Measurements from ENCODE around the gene ENTREP3.
A peak's percentile ranks its signal among the peaks of the same experiment; 100 is the strongest.
"Not testable (repeated sequence)": the region's sequence is repeated elsewhere in the genome, so short reads cannot be mapped to it uniquely, and the experiment has no call there.

ENTREP3 gene

DNA sequence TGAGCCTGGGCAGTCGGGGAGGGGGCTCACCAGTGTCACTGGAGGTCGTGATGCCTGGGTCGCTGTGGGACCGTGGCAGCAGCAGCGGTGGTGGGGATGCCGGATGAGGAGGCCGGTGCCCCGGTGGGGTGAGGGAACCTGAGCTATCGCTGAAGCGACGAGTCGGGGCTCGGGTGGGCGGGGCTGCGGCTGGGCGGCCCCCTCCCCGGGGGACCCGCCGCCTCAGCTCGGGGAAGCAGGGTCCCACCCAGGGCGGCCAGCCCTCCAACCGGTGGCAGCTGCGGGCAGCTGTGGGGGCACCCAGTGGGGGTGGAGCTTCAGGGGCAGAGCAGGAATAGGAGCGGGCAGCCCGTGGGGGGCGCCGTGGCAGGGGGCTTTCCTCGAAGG, 5.0 kb downstream of the ENTREP3 start:
- no peak for DNase-seq

DNA sequence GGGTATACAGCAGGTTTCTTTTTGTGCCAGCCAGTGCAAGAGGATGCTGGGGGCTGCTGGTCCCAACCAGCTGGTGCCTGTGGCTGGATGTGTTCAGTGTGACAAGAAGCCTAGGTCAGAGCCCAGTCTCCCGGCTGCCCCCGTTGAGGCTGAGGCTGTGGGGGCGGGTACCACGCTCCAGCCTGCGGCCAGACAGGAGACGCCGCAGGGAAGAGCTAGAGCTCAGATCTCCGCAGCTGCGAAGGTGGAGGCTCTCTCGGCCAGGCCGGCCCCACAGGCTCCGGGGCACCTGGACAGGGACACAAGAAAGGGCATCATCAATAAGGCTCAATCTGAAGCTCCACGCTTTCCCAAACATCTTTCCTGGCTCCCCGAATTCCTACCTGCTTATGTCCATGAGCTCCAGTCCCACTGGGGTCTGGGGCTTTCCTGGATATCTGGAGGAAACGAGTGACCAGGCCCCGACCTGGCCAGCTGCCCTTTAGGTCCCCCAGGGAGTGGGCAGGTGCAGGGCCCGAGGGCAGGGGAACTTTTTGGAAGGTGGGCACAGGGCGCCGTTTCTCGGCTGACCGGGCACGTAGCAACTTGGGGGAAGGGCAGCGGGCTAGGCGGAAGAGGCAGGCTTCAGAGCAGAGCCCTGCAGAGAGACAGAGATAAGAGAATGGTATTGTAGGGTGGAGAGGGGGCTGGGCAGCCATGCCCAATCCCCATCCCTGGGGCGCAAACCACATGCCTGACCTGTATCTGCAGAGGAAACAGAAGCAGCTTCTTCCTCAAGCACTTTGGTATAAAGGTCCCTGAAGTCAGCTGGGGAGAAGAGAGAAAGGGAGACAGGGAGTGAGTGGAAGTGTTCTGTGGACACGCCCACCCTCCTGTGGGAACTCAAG, 7.4 kb downstream of the ENTREP3 start:
- DNase-seq = no peak

DNA sequence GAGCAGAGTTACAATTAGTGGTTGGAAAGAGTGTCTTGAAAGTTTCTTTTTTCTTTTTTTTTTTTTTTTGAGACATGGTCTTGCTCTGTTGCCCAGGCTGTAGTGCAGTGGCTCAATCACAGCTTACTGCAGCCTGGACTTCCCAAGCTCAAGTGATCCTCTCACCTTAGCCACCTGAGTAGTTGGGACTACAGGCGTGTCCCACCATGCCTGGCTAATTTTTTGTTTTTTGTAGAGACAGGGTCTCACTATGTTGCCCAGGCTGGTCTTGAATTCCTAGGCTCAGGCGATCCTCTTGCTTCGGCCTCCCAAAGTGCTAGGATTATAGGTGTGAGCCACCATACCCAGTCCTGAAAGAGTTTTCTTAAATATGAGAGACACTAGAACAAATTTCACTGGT, 8.5 kb downstream of the ENTREP3 start:
- not testable (repeated sequence) for DNase-seq

DNA sequence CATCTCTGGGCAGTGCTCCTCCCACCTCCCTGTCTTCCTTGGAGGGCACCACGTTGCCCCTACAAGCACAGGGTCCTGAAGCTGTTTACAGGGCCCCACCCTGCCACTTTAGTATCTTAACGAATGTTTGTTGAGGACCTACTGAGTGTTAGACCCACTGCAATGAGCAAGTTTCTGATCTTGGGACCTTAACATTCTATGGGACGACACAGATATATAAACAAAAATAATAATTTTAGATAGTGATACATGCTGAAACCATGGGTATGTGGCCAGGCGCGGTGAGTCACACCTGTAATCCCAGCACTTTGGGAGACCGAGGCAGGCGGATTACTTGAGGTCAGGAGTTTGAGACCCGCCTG, 10.1 kb downstream of the ENTREP3 start:
- no peak for DNase-seq

DNA sequence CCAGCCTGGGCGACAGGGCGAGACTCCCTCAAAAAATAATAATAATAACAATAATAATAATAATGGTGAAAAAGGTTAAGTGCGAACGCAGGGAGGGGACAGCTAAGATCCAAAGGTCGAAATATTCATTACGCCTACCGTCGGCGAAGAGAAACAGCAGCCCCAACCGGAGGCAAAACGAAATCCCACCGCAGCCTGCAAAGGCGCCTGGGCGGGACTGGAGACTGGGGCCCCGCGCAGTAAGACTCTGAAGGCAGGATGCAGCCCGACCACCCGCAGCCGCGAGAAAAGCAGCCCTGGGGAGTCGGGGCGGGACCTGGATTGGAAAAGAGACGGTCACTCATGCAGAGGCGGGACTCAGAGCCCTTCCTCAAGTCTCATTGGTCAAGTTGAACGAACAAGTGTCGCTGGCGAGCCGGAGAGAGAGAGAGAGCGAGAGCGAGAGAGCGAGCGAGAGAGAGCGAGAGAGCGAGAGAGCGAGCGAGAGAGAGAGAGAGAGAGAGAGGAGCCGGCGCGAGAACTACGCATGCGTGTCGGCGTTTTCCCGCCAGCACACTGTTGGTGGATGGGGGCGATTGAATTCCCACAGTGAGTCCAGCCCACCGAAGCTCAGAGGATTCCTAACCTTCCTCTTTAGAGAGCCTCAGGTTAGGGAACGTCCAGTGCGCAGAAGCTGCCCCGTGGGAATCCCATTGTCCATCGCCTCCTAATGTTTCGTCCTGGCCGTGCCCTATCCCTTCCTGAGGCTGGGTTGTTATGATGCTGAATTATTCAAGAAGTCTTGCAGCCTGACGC, 10.7 kb downstream of the ENTREP3 start:
- peak; percentile 89 for DNase-seq

DNA sequence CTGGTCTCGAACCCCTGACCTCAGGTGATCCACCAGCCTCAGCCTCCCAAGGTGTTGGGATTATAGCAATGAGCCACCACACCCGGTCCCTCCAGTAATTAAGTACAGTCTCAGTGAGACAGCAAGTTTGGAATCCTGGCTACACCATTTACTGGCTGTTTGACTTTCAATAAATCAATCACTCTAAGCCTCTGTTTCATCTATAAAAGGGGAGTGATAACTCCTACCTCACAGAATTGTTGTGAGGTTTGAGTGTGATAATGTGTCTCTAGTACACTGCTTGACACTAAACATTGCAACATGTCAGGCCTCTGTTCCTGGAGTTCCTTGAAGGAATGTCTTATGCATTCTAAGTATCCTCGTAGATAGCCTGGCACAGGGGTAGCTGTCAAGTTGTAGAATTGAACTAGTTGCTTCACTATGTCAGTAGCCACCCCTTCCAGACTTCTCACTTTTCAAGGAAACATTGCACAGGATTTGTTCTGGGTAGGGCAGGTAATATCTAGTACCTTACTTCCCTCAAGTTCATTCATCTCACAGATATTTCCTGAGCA, 12.4 kb downstream of the ENTREP3 start:
- no peak for DNase-seq

DNA sequence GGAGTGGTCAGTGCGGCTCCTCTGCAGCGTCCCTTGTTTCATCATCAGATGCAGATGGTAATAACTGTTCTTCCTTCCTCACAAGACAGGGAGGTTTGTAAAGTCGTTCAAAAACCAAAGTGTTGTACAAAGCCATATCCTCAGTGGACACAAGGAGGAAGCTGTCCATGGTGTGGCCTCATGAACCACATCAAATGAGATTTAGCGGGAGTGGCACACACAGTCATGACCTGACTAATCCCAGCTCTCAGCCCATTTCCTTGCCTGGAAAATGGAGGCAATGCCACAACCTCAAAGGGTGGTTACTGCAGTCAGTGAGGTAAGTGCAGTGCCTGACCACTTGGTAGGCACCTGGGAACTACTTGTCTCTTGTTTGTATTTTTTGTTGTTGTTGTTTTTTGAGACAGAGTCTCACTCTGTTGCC, 13.4 kb downstream of the ENTREP3 start:
- DNase-seq = no peak

DNA sequence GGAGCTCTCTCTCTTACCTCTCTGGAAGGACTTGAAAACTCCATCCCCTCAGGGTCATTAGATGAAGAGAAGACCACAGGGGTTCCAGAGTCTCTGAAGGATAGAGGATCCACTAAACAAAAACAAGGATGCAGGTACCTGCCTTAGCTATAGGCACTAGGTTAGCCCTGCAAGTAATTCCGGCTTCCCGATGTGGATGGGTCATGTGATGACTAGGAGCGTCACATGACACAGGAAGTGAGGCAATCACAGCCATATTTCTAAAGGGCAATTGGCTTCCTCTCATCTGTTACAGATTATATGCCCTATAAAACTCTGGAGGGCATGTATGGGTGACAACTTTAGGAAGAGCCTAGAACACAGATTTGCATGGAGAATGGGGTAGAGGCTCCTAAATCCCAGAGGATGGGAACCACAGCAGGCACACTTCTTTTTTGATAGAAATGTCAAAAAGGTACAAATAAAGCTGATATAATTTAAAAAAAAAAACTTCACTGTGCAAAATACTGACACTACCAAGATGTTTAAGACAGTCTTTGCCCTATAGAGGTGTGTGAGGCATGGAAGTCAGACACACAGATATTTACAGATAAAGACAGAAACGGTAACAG, 14.1 kb downstream of the ENTREP3 start:
- DNase-seq = no peak

DNA sequence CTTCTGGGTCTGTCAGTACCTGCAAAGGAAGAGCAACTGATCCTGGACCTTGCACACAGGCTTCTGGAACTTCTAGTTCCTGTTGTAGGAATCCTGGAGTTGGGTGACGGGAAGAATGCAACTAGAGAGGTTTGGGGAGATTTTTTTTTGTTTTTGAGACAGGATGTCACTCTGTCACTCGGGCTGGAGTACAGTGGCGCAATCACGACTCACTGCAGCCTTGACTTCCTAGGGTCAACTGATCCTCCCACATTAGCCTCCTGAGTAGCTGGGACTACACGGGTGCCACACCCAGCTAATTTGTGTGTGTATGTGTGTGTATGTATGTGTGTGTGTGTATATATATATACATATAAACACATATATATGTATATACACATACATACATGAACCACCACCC, 18.8 kb downstream of the ENTREP3 start:
- DNase-seq = no peak

DNA sequence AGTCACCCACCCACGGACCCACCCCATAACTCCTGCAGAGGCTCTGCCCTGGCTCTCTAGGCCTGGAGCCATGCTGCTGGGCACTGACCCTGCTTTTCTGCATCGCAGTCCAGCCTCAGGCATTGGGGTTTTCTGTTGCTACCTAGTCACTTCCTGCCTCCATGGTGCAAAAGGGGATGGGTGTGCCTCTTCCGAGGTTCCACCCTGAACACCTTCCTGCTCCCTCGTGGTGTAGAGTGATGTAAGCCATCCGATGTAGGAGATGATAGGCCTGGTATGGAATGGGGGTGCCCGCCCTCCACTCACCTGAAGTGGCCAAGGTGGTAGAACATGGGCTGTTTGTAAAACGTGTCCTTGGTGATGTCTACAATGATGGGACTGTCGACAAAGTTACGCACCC, 19.9 kb downstream of the ENTREP3 start:
- not testable (repeated sequence) for DNase-seq

DNA sequence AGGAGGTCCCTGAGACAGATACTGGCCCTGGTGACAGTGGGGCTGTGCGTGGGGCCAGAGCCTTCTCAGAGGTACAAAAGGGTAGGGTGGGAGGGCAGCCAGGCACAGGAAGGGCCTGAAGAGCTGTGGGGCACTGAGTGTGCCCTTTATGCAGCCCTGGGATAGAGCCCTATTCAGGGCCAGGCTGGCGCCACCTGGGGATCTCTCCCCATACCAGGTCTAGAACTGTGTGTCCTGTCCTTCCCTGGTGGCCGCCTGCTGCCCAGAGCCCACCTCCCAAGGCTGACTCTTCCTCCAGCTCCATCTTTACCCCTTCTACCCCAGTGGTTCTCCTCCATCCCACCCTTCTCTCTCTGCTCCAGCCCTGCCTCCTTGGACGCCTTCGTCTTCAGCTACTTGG, 21.8 kb downstream of the ENTREP3 start:
- not testable (repeated sequence) for DNase-seq

DNA sequence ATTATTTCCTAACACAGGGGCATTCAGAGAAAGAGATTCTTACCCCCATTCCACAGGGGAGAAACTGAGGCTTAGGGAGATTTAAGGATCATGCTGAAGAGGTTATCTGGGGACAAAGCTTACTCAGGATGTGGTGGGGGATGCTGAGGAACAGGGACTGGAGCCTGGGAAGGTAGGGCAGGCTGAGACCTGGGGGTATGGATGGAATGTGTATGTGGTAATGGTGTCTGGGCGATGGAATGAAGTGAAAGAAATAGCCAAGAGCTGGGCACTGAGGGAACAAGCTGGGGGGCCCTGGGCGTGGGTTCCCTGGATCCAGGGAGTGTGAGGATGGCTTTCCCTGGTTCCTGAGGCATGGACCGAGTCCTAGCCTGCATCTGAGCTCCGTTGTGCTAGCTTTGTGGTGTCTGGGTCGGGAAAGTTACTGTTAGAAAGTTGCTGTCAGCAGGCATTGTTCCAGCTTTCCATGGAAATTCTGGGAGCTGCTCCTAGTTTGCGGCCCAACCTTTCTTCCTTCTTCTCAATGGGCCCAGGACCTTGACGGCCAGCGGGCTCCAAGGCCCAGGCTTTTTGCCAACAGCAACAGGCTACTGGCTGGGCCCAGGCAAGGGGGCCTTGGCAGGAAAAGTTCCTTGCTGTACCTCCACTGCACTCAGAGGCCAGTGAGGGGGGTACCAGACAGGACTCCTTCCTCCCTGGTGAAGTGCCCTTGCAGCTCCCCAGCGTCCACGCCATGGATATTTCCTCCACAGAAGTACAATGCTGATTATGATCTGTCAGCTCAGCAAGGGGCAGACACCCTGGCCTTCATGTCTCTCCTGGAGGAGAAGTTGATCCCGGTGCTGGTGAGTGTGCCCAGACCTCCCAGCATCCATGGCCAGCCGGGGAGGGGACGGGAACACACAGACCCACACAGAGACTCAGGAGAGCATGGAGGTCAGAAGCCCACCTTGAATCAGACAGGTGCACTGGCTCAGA, 23.0 kb downstream of the ENTREP3 start:
- DNase-seq = not testable (repeated sequence)

DNA sequence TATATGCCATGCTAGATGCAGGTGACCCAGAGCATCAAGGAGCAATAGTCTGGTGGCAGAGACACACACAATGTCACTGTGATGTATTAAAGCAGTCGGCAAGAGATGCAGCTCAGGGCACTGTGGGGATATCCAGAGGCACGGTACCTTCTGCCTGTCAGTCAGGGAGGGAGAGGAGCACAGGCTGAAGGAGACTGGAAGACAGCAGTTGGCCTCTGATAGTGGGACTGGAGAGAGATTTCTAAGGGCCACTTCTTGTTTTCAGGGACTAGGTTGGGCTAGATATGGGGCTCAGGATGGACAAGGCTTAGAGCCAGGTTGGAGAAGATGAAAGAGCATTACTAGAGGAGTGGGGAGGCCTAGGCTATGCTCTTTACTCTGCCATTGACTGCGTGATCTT, 24.0 kb downstream of the ENTREP3 start:
- DNase-seq = not testable (repeated sequence)

DNA sequence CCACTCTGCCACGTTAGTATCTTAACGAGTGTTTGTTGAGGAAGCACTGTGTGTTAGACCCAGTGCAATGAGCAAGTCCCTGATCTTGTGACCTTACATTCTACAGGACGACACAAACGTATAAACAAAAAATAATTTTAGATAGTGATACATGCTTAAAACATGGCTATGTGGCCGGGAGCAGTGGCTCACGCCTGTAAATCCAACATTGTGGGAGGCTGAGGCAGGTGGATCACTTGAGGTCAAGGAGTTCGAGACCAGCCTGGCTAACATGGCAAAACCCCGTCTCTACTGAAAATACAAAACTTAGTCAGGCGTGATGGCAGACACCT, 27.2 kb downstream of the ENTREP3 start:
- no peak for DNase-seq

DNA sequence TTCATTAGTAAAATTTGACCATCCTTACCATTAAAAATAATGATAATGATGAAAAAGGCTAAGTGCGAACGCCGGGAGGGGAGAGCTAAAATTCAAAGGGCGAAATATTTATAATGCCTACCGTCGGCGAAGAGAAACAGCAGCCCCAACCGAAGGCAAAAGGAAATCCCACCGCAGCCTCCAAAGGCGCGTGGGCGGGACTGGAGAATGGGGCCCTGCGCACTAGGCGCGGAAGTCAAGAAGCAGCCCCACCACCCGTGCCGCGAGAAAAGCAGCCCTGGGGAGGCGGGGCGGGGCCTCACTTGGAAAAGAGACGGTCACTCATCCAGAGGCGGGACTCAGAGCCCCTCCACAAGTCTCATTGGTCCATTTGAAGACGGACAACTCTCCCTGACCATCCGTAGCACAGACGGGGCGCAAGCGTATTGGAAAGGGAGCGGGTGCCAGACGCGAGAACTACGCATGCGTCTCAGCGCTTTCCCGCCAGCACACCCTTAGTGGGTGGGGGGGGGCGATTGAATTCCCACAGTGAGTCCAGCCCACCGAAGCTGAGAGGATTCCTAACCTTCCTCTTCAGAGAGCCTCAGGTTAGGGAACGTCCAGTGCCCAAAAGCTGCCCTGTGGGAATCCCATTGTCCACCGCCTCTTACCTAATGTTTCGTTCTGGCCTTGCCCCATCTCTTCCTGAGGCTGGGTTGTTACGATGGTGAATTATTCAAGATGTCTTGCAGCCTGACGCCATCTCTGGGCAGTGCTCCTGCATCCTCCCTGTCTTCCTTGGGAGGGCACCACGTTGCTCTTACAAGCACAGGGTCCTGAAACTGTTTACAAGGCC, 27.8 kb downstream of the ENTREP3 start:
- peak; percentile 98 for DNase-seq

DNA sequence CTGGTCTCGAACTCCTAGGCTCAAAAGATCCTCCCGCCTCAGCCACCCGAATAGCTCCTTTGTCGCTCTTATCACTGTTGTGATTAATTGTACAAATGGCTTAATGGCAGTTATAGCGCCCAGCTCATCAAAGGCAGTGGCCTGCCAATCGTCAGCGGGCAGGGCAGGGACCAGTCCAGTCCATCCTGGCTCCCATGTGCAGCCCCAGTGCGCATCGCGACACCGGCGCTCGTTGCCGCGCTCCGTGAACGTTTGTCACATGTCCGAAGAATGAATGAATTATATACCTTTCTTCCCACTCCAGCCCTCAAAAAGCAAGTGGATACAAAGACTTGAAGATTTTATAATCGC, 28.4 kb downstream of the ENTREP3 start:
- no peak for DNase-seq

DNA sequence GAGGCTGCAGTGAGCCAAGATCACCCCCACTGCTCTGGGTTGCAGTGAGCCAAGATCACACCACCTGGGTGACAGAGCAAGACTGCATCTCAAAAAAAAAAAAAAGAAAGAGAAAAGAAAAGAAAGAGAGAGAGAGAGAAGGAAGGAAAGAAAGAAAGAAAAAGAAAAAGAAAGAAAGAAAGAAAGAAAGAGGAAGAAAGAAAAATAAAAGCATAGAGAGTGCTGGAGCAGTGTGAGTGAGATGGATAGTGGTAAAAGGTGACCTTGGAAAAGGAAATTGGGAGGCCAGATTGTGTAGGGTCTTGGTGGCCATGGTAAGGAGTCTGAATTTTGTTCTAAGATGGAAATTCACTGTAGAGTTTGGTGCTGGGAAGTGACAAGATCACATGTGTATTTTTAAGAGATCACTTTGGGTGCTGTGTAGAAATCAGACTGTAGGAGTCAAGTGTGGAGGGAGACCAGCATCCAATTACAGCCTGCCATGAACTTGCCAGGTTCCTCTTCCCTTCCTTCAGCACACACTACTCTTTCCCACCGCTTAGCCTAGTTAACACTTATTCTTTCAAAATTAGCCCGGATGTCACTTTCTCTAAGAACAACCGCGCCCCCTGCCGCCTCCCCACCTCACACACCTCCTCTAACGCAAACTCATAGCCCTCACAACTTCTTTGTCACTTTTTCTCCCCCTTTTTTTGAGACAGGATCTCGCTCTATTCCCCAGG, 28.9 kb downstream of the ENTREP3 start:
- DNase-seq = peak; percentile 48

DNA sequence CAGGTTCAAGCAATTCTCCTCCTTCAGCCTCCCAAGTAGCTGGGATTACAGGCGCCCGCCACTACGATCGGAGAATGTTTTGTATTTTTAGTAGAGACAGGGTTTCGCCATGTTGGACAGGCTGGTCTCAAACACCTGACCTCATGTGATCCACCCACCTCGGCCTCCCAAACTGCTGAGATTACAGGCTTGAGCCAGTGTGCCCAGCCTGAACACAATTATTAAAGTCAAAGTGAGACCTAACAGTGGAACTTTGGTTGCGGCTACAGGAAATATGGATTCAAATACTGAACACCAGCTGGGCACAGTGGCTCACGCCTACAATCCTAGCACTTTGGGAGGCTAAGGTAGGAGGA, 29.9 kb downstream of the ENTREP3 start:
- not testable (repeated sequence) for DNase-seq

DNA sequence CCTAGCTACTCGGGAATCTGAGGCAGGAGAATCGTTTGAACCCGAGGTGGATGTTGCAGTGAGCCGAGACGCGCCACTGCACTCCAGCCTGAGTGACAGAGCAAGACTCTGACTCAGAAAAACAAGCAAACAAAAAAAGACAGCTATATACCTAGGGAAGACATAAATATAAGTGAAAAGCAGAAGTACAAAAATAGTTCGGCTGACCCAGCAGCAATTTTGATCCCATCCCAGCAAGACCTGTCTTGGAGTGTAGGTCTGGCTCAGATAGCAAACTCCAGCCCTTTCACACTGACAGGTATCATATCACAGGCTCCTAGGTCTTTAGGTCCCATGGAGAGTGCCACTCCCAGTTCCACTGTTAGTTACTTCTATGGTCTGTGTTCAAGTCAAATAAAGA, 32.2 kb downstream of the ENTREP3 start:
- DNase-seq = no peak

DNA sequence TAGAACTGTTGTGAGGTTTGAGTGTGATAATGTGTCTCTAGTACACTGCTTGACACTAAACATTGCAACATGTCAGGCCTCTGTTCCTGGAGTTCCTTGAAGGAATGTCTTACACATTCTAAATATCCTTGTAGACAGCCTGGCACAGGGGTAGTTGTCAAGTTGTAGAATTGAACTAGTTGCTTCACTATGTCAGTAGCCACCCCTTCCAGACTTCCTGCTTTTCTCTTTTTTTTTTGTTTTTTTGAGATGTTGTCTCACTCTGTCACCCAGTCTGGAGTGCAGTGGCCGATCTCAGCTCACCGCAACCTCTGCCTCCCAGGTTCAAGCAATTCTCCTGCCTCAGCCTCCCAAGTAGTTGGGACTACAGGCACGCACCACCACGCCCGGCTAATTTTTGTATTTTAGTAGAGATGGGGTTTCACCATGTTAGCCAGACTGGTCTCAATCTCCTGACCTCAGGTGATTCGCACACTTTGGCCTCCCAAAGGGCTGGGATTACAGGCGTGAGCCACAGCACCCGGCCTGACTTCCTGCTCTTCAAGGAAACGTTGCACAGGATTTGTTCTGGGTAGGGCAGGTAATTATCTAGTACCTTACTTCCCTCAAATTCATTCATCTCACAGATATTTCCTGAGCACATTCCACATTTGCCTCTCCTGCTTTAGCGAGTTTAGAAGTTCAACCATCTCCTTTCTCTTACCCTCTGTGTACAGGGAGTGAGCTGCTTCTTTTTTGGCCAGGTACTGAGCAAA, 34.9 kb downstream of the ENTREP3 start:
- DNase-seq = not testable (repeated sequence)

All from NCI-H1417 treated with DMSO at 0.1 percent for 48 hours (cell line).